Activated CD4-positive, alpha-beta T cell treated with anti-CD3 and anti-CD28 coated beads, Interleukin-2, amount 10 ng/mL, durations not matched to agents 24 days and 14 days (primary cell): ENCODE measurements around the gene RAF1. TPM values are rescaled to one million over a fixed set of nuclear protein-coding genes. Genes with fewer than 3 reads are reported as not detected.
"Not testable (repeated sequence)": the region's sequence is repeated elsewhere in the genome, so short reads cannot be mapped to it uniquely, and the experiment has no call there.

Experiments used
- DNase-seq: peaks from one replicate; pipeline ENCODE4 v3.0.0; 2022
- H3K27ac Mint-ChIP-seq: one replicate; pipeline ENCODE4 v1.8.0; 2022; ENCODE audit warnings: mild to moderate bottlenecking, mixed read lengths
- H3K27me3 Mint-ChIP-seq: one replicate; pipeline ENCODE4 v1.8.0; 2022; ENCODE audit warnings: mixed read lengths
- H3K36me3 Mint-ChIP-seq: one replicate; pipeline ENCODE4 v1.8.0; 2022; ENCODE audit warnings: low read depth, mild to moderate bottlenecking, mixed read lengths
- H3K4me1 Mint-ChIP-seq: one replicate; pipeline ENCODE4 v1.8.0; 2021; ENCODE audit warnings: mixed read lengths
- H3K4me3 Mint-ChIP-seq: one replicate; pipeline ENCODE4 v1.8.0; 2022; ENCODE audit warnings: mild to moderate bottlenecking, moderate library complexity, mixed read lengths
- H3K9me3 Mint-ChIP-seq: one replicate; pipeline ENCODE4 v1.8.0; 2021; ENCODE audit warnings: mixed read lengths
- intact Hi-C: fragments of 100-400 bp; cut with micrococcal nuclease; formaldehyde crosslinking; loops from one replicate; pipeline ENCODE4 v1.15.1; 2023
- total RNA-seq: library from RNA; stranded (reverse); gene quantifications from 2 replicates; pipeline ENCODE4 v1.2.3, GENCODE V29; 2022

RAF1 gene
- total RNA-seq, 1 donor from 2014 or later: 93.2 TPM

DNA sequence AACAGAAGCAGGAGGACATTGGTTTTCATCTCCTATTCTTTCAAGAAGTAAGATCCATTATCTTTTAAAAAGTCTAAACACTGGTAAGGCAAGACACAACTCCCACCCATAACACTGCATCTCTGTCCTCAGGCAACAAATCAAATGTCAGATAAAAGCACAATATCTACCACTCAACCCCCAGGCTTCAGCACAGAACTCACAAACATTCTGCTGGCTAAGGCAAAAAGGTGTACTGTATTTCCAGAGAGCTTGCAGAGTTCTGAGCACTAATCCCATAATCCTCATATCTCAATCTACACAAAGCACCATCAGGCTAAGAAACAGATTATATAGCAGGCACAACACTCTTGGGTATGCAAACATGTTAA, 20.9 kb downstream of the RAF1 start:
- Mint-ChIP-seq H3K4me1 (peaks cover 11% of the 10 kb centered on the region), H3K27me3 (no peaks in the 10 kb centered on the region), H3K4me3 (no peak overlapping the region), H3K36me3 (peaks cover 13% of the 10 kb centered on the region), H3K27ac (no peak overlapping the region), H3K9me3 (no peaks in the 10 kb centered on the region)
- intact Hi-C loops: no loop called here
- DNase-seq: no peak

- H3K27me3 Mint-ChIP-seq, DNase-seq, intact Hi-C loops, H3K9me3 Mint-ChIP-seq, H3K27ac Mint-ChIP-seq, H3K4me3 Mint-ChIP-seq, H3K4me1 Mint-ChIP-seq: not testable (repeated sequence)
- peaks cover 20% of the 10 kb centered on the region for H3K36me3 Mint-ChIP-seq
These were observed 23.1 kb downstream of the RAF1 start for GRCh38 chr3:12640853-12641252.

DNA sequence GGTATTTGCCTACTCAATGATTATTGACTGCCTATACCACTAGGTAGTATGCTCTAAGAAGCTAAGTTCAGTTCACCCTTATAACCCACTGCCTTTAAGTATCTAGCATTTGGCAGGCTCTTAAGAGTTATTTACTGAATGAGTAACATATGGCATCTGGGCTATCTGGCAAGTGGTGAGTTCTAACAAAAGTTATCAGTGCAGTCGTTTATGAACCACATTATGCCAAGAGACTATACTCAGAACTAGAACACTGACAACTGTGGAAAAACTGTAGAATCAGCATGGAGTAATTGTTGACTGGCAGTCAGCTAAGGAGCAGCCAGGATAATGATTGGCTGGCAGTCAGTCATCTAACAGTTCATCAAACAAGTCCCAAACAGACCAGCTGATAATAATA, 25.8 kb downstream of the RAF1 start:
- Mint-ChIP-seq H3K4me1 (peaks cover 5% of the 10 kb centered on the region), H3K9me3 (no peaks in the 10 kb centered on the region), H3K27ac (no peak overlapping the region), H3K36me3 (peaks cover 24% of the 10 kb centered on the region), H3K4me3 (no peak overlapping the region), H3K27me3 (no peaks in the 10 kb centered on the region)
- intact Hi-C loops: no loop called here
- no peak for DNase-seq

- Mint-ChIP-seq H3K27me3 (no peaks in the 10 kb centered on the region), H3K4me1 (peaks cover 13% of the 10 kb centered on the region), H3K9me3 (no peaks in the 10 kb centered on the region), H3K36me3 (peaks cover 16% of the 10 kb centered on the region), H3K27ac (no peak overlapping the region), H3K4me3 (no peak overlapping the region)
- no peak for DNase-seq
- intact Hi-C loops: no loop called here
These were observed 30.8 kb downstream of the RAF1 start for GRCh38 chr3:12633108-12633507.

GRCh38 chr3:12632523-12632922, 31.4 kb downstream of the RAF1 start:
- H3K4me3 Mint-ChIP-seq: no peak overlapping the region
- peaks cover 15% of the 10 kb centered on the region for H3K4me1 Mint-ChIP-seq
- intact Hi-C loops: no loop called here
- H3K36me3 Mint-ChIP-seq: peaks cover 12% of the 10 kb centered on the region
- no peak for DNase-seq
- H3K27me3 Mint-ChIP-seq: no peaks in the 10 kb centered on the region
- H3K9me3 Mint-ChIP-seq: no peaks in the 10 kb centered on the region
- no peak overlapping the region for H3K27ac Mint-ChIP-seq

DNA sequence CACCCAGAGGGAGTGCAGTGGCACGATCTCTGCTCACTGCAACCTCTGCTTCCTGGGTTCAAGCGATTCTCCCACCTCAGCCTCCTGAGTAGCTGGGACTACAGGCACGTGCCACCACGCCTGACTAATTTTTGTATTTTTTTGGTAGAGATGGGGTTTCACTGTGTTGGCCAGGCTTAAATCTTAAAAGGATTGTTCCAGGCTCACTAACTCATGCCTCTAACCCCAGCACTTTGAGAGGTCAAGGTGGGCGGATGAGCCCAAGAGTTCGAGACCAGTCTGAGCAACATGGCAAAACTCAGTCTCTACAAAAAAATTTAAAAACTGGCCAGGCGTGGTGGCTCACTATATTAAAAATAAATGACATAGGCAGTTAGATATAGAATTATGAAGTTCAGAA, 33.1 kb downstream of the RAF1 start:
- not testable (repeated sequence) for H3K36me3 Mint-ChIP-seq, DNase-seq, H3K27ac Mint-ChIP-seq

DNA sequence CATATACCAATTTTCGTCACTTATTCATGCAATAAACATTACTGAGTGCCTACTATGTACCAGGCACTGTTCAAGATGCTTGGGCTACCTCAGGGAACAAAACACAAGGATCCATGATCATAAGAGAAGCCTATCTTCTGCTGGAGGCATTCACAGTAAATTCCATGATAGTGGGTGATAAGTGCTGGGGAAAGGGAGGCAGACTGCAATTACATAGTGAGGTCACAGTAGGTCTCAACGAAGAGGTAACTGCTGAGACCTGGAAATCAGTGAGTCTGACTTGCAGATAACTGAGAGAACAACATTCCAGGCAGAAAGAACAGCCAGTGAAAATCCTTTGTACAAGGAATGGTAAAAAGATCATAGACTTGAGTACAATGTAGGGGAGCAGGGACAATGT, 33.6 kb downstream of the RAF1 start:
- H3K36me3 Mint-ChIP-seq: peaks cover 8% of the 10 kb centered on the region
- H3K4me1 Mint-ChIP-seq: peaks cover 28% of the 10 kb centered on the region
- no peak overlapping the region for H3K27ac Mint-ChIP-seq
- intact Hi-C loops: no loop called here
- no peak for DNase-seq
- H3K4me3 Mint-ChIP-seq: no peak overlapping the region
- H3K27me3 Mint-ChIP-seq: no peaks in the 10 kb centered on the region
- H3K9me3 Mint-ChIP-seq: no peaks in the 10 kb centered on the region

More for the DNA sequence above, 33.1 kb downstream of the RAF1 start:
- H3K4me3 Mint-ChIP-seq, H3K27me3 Mint-ChIP-seq, H3K9me3 Mint-ChIP-seq, intact Hi-C loops: not testable (repeated sequence)
- peaks cover 22% of the 10 kb centered on the region for H3K4me1 Mint-ChIP-seq

- H3K36me3 Mint-ChIP-seq: peaks cover 6% of the 10 kb centered on the region
- H3K4me1 Mint-ChIP-seq: peaks cover 30% of the 10 kb centered on the region
- no peak overlapping the region for H3K4me3 Mint-ChIP-seq
- no peaks in the 10 kb centered on the region for H3K27me3 Mint-ChIP-seq
- intact Hi-C loops: no loop called here
- H3K27ac Mint-ChIP-seq: no peak overlapping the region
- no peak for DNase-seq
- no peaks in the 10 kb centered on the region for H3K9me3 Mint-ChIP-seq
These were observed 34.4 kb downstream of the RAF1 start for GRCh38 chr3:12629560-12629959.

DNA sequence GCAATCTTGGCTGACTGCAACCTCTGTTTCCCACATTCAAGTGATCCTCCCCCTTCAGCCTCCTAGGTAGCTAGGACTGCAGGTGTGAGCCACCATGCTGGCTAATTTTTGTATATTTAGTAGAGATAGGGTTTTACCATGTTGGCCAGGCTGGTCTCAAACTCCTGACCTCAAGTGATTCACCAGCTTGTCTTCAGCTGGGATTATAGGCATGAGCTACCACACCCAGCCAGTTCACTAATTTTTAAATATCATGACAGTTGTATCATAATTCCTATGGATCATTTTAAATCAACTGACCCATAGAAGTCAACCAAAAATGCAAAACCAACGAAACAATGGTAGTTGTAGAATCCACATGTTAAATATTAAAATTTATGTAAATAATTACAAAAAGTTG, 35.1 kb downstream of the RAF1 start:
- DNase-seq: no peak
- peaks cover 6% of the 10 kb centered on the region for H3K36me3 Mint-ChIP-seq
- no peaks in the 10 kb centered on the region for H3K27me3 Mint-ChIP-seq
- intact Hi-C loops: no loop called here
- H3K4me1 Mint-ChIP-seq: peaks cover 34% of the 10 kb centered on the region
- H3K9me3 Mint-ChIP-seq: no peaks in the 10 kb centered on the region
- no peak overlapping the region for H3K4me3 Mint-ChIP-seq
- H3K27ac Mint-ChIP-seq: no peak overlapping the region

GRCh38 chr3:12627370-12627769, 36.5 kb downstream of the RAF1 start:
- no peaks in the 10 kb centered on the region for H3K27me3 Mint-ChIP-seq
- H3K36me3 Mint-ChIP-seq: peaks cover 5% of the 10 kb centered on the region
- no peak overlapping the region for H3K27ac Mint-ChIP-seq
- intact Hi-C loops: no loop called here
- H3K4me3 Mint-ChIP-seq: no peak overlapping the region
- no peak for DNase-seq
- H3K4me1 Mint-ChIP-seq: peaks cover 33% of the 10 kb centered on the region
- H3K9me3 Mint-ChIP-seq: no peaks in the 10 kb centered on the region

DNA sequence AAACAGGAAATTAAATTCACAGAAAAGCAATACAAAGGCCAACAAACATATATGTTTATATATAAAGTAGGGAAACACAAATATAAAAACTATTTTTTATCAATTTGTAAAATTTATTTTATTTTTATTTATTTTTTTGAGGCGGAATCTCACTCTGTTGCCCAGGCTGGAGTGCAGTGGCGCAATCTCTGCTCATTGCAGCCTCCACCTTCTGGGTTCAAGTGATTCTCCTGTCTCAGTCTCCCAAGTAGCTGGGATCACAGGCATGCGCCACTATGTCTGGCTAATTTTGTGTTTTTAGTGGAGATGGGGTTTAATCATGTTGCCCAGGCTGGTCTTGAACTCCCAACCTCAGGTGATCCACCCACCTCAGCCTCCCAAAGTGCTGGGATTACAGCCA, 39.0 kb downstream of the RAF1 start:
- H3K27ac Mint-ChIP-seq, DNase-seq, H3K27me3 Mint-ChIP-seq, H3K9me3 Mint-ChIP-seq, intact Hi-C loops, H3K4me3 Mint-ChIP-seq, H3K36me3 Mint-ChIP-seq: not testable (repeated sequence)
- H3K4me1 Mint-ChIP-seq: peaks cover 30% of the 10 kb centered on the region

GRCh38 chr3:12624056-12624455, 39.9 kb downstream of the RAF1 start:
- DNase-seq: no peak
- intact Hi-C loops: no loop called here
- Mint-ChIP-seq H3K9me3 (no peaks in the 10 kb centered on the region), H3K27ac (peak overlapping the region; percentile 4), H3K4me1 (peaks cover 29% of the 10 kb centered on the region), H3K4me3 (no peak overlapping the region), H3K36me3 (peaks cover 3% of the 10 kb centered on the region), H3K27me3 (no peaks in the 10 kb centered on the region)

DNA sequence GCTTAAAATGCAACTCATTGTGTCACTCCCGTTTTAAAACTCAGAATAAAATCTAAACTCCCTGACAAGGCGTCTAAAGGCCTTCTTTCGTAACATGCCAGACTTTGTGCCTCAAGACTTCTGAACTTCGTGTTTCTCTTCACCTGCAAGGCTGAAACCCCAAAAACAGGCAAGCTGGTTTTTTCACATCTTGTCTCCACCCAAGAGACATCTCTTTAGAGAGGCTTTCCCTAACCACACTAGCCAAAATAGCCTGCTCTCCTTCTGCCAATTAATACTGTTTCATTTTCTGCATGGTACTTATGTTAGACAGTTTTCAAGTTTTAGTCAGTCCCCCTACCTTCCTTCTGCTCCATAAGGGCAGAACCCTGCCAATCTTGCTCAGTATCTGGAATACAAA, 41.6 kb downstream of the RAF1 start:
- H3K4me3 Mint-ChIP-seq: no peak overlapping the region
- no peaks in the 10 kb centered on the region for H3K9me3 Mint-ChIP-seq
- peaks cover 8% of the 10 kb centered on the region for H3K36me3 Mint-ChIP-seq
- H3K27me3 Mint-ChIP-seq: no peaks in the 10 kb centered on the region
- H3K4me1 Mint-ChIP-seq: peaks cover 26% of the 10 kb centered on the region
- H3K27ac Mint-ChIP-seq: no peak overlapping the region
- intact Hi-C loops: no loop called here
- no peak for DNase-seq

- Mint-ChIP-seq H3K27ac (no peak overlapping the region), H3K4me1 (peaks cover 22% of the 10 kb centered on the region)
These were observed 43.2 kb downstream of the RAF1 start for GRCh38 chr3:12620729-12621128.

DNA sequence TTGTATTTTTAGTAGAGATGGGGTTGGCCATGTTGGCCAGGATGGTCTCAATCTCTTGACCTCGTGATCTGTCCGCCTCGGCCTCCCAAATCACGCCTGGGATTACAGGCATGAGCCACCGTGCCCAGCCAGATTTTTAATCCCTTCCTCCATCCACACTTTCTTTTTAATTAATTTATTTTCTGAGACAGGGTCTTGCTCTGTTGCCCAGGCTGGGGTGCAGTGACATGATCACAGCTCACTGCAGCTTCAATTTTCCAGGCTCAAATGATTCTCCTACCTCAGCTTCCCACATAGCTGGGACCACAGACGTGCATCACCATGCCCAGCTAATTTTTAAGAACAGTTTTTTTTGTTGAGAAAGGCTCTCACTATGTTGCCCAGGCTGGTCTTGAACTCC, 43.6 kb downstream of the RAF1 start:
- no peaks in the 10 kb centered on the region for H3K9me3 Mint-ChIP-seq
- H3K4me1 Mint-ChIP-seq: peaks cover 17% of the 10 kb centered on the region
- H3K27ac Mint-ChIP-seq: no peak overlapping the region
- H3K4me3 Mint-ChIP-seq: no peak overlapping the region
- no peaks in the 10 kb centered on the region for H3K27me3 Mint-ChIP-seq
- intact Hi-C loops: no loop called here
- no peak for DNase-seq
- H3K36me3 Mint-ChIP-seq: peaks cover 15% of the 10 kb centered on the region

More at GRCh38 chr3:12620729-12621128, 43.2 kb downstream of the RAF1 start:
- intact Hi-C loops: no loop called here
- no peak for DNase-seq
- H3K4me3 Mint-ChIP-seq: no peak overlapping the region
- H3K9me3 Mint-ChIP-seq: no peaks in the 10 kb centered on the region
- H3K36me3 Mint-ChIP-seq: peaks cover 11% of the 10 kb centered on the region
- H3K27me3 Mint-ChIP-seq: no peaks in the 10 kb centered on the region
